Measurements from ENCODE around the gene GTF2A1L.
"Not testable (repeated sequence)": the region's sequence is repeated elsewhere in the genome, so short reads cannot be mapped to it uniquely, and the experiment has no call there.

Gene GTF2A1L

GRCh38 chr2:48617618-48618017 lies at the start of gene GTF2A1L:
Gene GTF2A1L, plus strand, starts transcription at chr2:48617856. Its CDS starts 19 bp downstream, at chr2:48617875.
- no peak for DNase-seq

GRCh38 chr2:48568547-48568946 lies 49.1 kb upstream of the GTF2A1L start:
- DNase-seq, result no peak

- no peak for DNase-seq
Observed at GRCh38 chr2:48569433-48569832, 48.2 kb upstream of the GTF2A1L start.

GRCh38 chr2:48572816-48573215 lies 44.8 kb upstream of the GTF2A1L start:
- no peak for DNase-seq

GRCh38 chr2:48574353-48575287 lies 43.0 kb upstream of the GTF2A1L start:
- DNase-seq, result no peak

- no peak for DNase-seq
Observed at GRCh38 chr2:48578313-48578712, 39.3 kb upstream of the GTF2A1L start.

- DNase-seq, result no peak
Observed at GRCh38 chr2:48583961-48584360, 33.7 kb upstream of the GTF2A1L start.

- no peak for DNase-seq
Observed at GRCh38 chr2:48584551-48584950, 33.1 kb upstream of the GTF2A1L start.

- no peak for DNase-seq
Observed at GRCh38 chr2:48586433-48586832, 31.2 kb upstream of the GTF2A1L start.

GRCh38 chr2:48587560-48587959 lies 30.1 kb upstream of the GTF2A1L start:
- no peak for DNase-seq

GRCh38 chr2:48587961-48588360 lies 29.7 kb upstream of the GTF2A1L start:
- no peak for DNase-seq

GRCh38 chr2:48588745-48589144 lies 28.9 kb upstream of the GTF2A1L start:
- DNase-seq, result no peak

GRCh38 chr2:48589170-48589767 lies 28.4 kb upstream of the GTF2A1L start:
- no peak for DNase-seq

- DNase-seq, result no peak
Observed at GRCh38 chr2:48590017-48590416, 27.6 kb upstream of the GTF2A1L start.

GRCh38 chr2:48592067-48592466 lies 25.6 kb upstream of the GTF2A1L start:
- DNase-seq, result no peak

GRCh38 chr2:48596751-48597150 lies 20.9 kb upstream of the GTF2A1L start:
- DNase-seq, result not testable (repeated sequence)

GRCh38 chr2:48597492-48597891 lies 20.2 kb upstream of the GTF2A1L start:
- DNase-seq, result no peak

GRCh38 chr2:48600204-48600813 lies 17.3 kb upstream of the GTF2A1L start:
- DNase-seq, result no peak

GRCh38 chr2:48600917-48601316 lies 16.7 kb upstream of the GTF2A1L start:
- no peak for DNase-seq

- DNase-seq, result no peak
Observed at GRCh38 chr2:48601349-48601748, 16.3 kb upstream of the GTF2A1L start.

- DNase-seq, result no peak
Observed at GRCh38 chr2:48605482-48606175, 12.0 kb upstream of the GTF2A1L start.

- DNase-seq, result no peak
Observed at GRCh38 chr2:48607307-48608014, 10.2 kb upstream of the GTF2A1L start.

GRCh38 chr2:48613211-48613610 lies 4.4 kb upstream of the GTF2A1L start:
- DNase-seq, result no peak

All from cortex of kidney (tissue), 1 donor.